Measurements from ENCODE around the gene ACER3.
"Not testable (repeated sequence)": the region's sequence is repeated elsewhere in the genome, so short reads cannot be mapped to it uniquely, and the experiment has no call there.

Gene ACER3

GRCh38 chr11:76880956-76881355 lies 20.2 kb downstream of the ACER3 start:
- DNase-seq: no peak

- no peak for DNase-seq
These were observed 24.8 kb downstream of the ACER3 start for GRCh38 chr11:76885390-76886097.

GRCh38 chr11:76888989-76889388 lies 28.3 kb downstream of the ACER3 start:
- DNase-seq: no peak

- no peak for DNase-seq
These were observed 28.8 kb downstream of the ACER3 start for GRCh38 chr11:76889411-76889975.

GRCh38 chr11:76890329-76890728 lies 29.6 kb downstream of the ACER3 start:
- no peak for DNase-seq

GRCh38 chr11:76891285-76891684 lies 30.6 kb downstream of the ACER3 start:
- DNase-seq: no peak

- DNase-seq: no peak
These were observed 31.1 kb downstream of the ACER3 start for GRCh38 chr11:76891793-76892192.

GRCh38 chr11:76892306-76892705 lies 31.6 kb downstream of the ACER3 start:
- no peak for DNase-seq

- no peak for DNase-seq
These were observed 36.5 kb downstream of the ACER3 start for GRCh38 chr11:76897233-76897632.

GRCh38 chr11:76901144-76901543 lies 40.4 kb downstream of the ACER3 start:
- DNase-seq: no peak

- DNase-seq: not testable (repeated sequence)
These were observed 40.9 kb downstream of the ACER3 start for GRCh38 chr11:76901622-76902021.

- DNase-seq: no peak
These were observed 41.6 kb downstream of the ACER3 start for GRCh38 chr11:76902121-76903014.

GRCh38 chr11:76903325-76903724 lies 42.6 kb downstream of the ACER3 start:
- DNase-seq: peak in 2 of 3 experiments; percentile 52 to 83

- no peak for DNase-seq
These were observed 50.1 kb downstream of the ACER3 start for GRCh38 chr11:76910620-76911414.

- DNase-seq: no peak
These were observed 50.7 kb downstream of the ACER3 start for GRCh38 chr11:76911415-76911808.

- DNase-seq: no peak
These were observed 56.0 kb downstream of the ACER3 start for GRCh38 chr11:76916712-76917111.

GRCh38 chr11:76918941-76919386 lies 58.2 kb downstream of the ACER3 start:
- peak; percentile 50 to 82 (median 63) for DNase-seq

- DNase-seq: no peak
These were observed 58.7 kb downstream of the ACER3 start for GRCh38 chr11:76919467-76919866.

GRCh38 chr11:76919887-76920746 lies 59.4 kb downstream of the ACER3 start:
- peak; percentile 73 to 94 (median 84) for DNase-seq

- DNase-seq: no peak
These were observed 66.4 kb downstream of the ACER3 start for GRCh38 chr11:76927160-76927559.

- DNase-seq: no peak
These were observed 74.3 kb downstream of the ACER3 start for GRCh38 chr11:76935042-76935441.

- DNase-seq: peak in 1 of 3 experiments; percentile 26
These were observed 78.5 kb downstream of the ACER3 start for GRCh38 chr11:76939219-76939631.

Measured in NCI-H1417 (cell line).